IPS-18c (cell line): ENCODE data around the gene CLIC3.

Source experiments
- H3K4me3 ChIP-seq: 2 replicates; pipeline ENCODE4 v1.7.0; 2013; ENCODE audit warnings: low read depth, mild to moderate bottlenecking, low read length, moderate library complexity; ENCODE audit not compliant: insufficient read depth
- H3K9me3 ChIP-seq: one replicate; pipeline ENCODE4 v1.6.1; 2013; ENCODE audit warnings: mild to moderate bottlenecking, low read length, moderate library complexity; ENCODE audit not compliant: control insufficient read depth, insufficient read depth

CLIC3 gene

GRCh38 chr9:136992819-136993369, 3.5 kb downstream of the CLIC3 start:
- peak overlapping the region; percentile 89 for H3K4me3 ChIP-seq
- H3K9me3 ChIP-seq = no peaks in the 10 kb centered on the region

- H3K4me3 ChIP-seq = peak within 1 kb of the TSS; percentile 89
- no peaks in the 10 kb centered on the region for H3K9me3 ChIP-seq
Observed at GRCh38 chr9:136991993-136992818, 4.2 kb downstream of the CLIC3 start, which contains the start of gene PAXX. Gene PAXX (plus strand): TSS chr9:136992422. CDS start chr9:136992444, 22 bp downstream.

GRCh38 chr9:136990242-136990911, 6.0 kb downstream of the CLIC3 start:
- Histone ChIP-seq H3K9me3 (no peaks in the 10 kb centered on the region), H3K4me3 (no peak overlapping the region)

- no peak overlapping the region for H3K4me3 ChIP-seq
- H3K9me3 ChIP-seq = no peaks in the 10 kb centered on the region
Observed at GRCh38 chr9:136988872-136989271, 7.5 kb downstream of the CLIC3 start.

- H3K9me3 ChIP-seq = no peaks in the 10 kb centered on the region
- no peak overlapping the region for H3K4me3 ChIP-seq
Observed at GRCh38 chr9:136985853-136986252, 10.5 kb downstream of the CLIC3 start.

GRCh38 chr9:136985027-136985602, 11.3 kb downstream of the CLIC3 start:
- H3K9me3 ChIP-seq = no peaks in the 10 kb centered on the region
- H3K4me3 ChIP-seq = no peak overlapping the region

GRCh38 chr9:136984464-136985026, 11.8 kb downstream of the CLIC3 start:
- H3K4me3 ChIP-seq = no peak overlapping the region
- H3K9me3 ChIP-seq = no peaks in the 10 kb centered on the region

- H3K4me3 ChIP-seq = no peak overlapping the region
- H3K9me3 ChIP-seq = no peaks in the 10 kb centered on the region
Observed at GRCh38 chr9:136983656-136984314, 12.6 kb downstream of the CLIC3 start.

- Histone ChIP-seq H3K4me3 (no peak overlapping the region), H3K9me3 (no peaks in the 10 kb centered on the region)
Observed at GRCh38 chr9:136983167-136983566, 13.2 kb downstream of the CLIC3 start.

GRCh38 chr9:136982232-136983051, 13.9 kb downstream of the CLIC3 start, which contains the start of gene LCNL1:
Gene LCNL1 (plus strand): TSS chr9:136982993. CDS start chr9:136983587, 594 bp downstream.
- no peak within 1 kb of the TSS for H3K4me3 ChIP-seq
- no peaks in the 10 kb centered on the region for H3K9me3 ChIP-seq

GRCh38 chr9:136981588-136982231, 14.7 kb downstream of the CLIC3 start:
- H3K4me3 ChIP-seq = no peak overlapping the region

GRCh38 chr9:136980669-136981478, 15.5 kb downstream of the CLIC3 start:
- Histone ChIP-seq H3K9me3 (no peaks in the 10 kb centered on the region), H3K4me3 (no peak overlapping the region)

More at GRCh38 chr9:136981588-136982231, 14.7 kb downstream of the CLIC3 start:
- no peaks in the 10 kb centered on the region for H3K9me3 ChIP-seq

- no peak overlapping the region for H3K4me3 ChIP-seq
- no peaks in the 10 kb centered on the region for H3K9me3 ChIP-seq
Observed at GRCh38 chr9:136979769-136980587, 16.4 kb downstream of the CLIC3 start.

- Histone ChIP-seq H3K4me3 (peak overlapping the region; percentile 31; the same call in 1 of the 2 replicates), H3K9me3 (peaks cover 2% of the 10 kb centered on the region)
Observed at GRCh38 chr9:136978865-136979544, 17.4 kb downstream of the CLIC3 start.
